K562 (cell line): ENCODE data around the gene LAMTOR4. TPM values are rescaled to one million over a fixed set of nuclear protein-coding genes. Genes with fewer than 3 reads are reported as not detected.

Source experiments
- ARNT ChIP-seq, 2 experiments: fragments of 450-650 bp; IDR thresholded peaks; 2 replicates each; pipeline ENCODE4 v1.6.1; 2016; ENCODE audit warnings: mild to moderate bottlenecking in 1 of 2
- CBFA2T3 ChIP-seq: fragments of 450-650 bp; IDR thresholded peaks from 2 replicates; pipeline ENCODE4 v1.6.1; 2017
- CHD1 ChIP-seq: fragments of 200-600 bp; sonication (generic); IDR thresholded peaks from one replicate; pipeline ENCODE4 v1.6.1; 2012; ENCODE audit warnings: mild to moderate bottlenecking, moderate library complexity, low read length, inconsistent platforms
- EGR1 ChIP-seq: fragments of 450-650 bp; conservative IDR thresholded peaks from 2 replicates; pipeline ENCODE4 v1.6.1; 2017; ENCODE audit warnings: mild to moderate bottlenecking
- FUS ChIP-seq: fragments of 200-400 bp; formaldehyde crosslinking; optimal IDR thresholded peaks from 2 replicates; pipeline ENCODE3; 2017; ENCODE audit warnings: low read depth, low read length
- GABPB1 ChIP-seq: sonication (generic); formaldehyde crosslinking; IDR thresholded peaks from 2 replicates; pipeline ENCODE4 v1.8.0; 2022; ENCODE audit warnings: mild to moderate bottlenecking, missing genetic modification reagents
- GMEB1 ChIP-seq: fragments of 250-450 bp; sonication (Bioruptor Pico); IDR thresholded peaks from 2 replicates; pipeline ENCODE4 v1.4.0; 2020; ENCODE audit warnings: mild to moderate bottlenecking
- MTA1 ChIP-seq: fragments of 450-650 bp; IDR thresholded peaks from 2 replicates; pipeline ENCODE4 v1.6.1; 2017; ENCODE audit warnings: borderline replicate concordance
- MTA3 ChIP-seq: fragments of 450-650 bp; formaldehyde crosslinking; IDR thresholded peaks from 2 replicates; pipeline ENCODE4 v1.6.1; 2017; ENCODE audit warnings: mild to moderate bottlenecking, borderline replicate concordance
- NFRKB ChIP-seq: fragments of 450-650 bp; IDR thresholded peaks from 2 replicates; pipeline ENCODE4 v1.6.1; 2016; ENCODE audit warnings: low read depth
- RAD51 ChIP-seq: fragments of 450-650 bp; IDR thresholded peaks from 2 replicates; pipeline ENCODE4 v1.7.1; 2016; ENCODE audit warnings: low read depth, mild to moderate bottlenecking, borderline replicate concordance
- SIX5 ChIP-seq, 2 experiments: IDR thresholded peaks; 2 replicates each; pipeline ENCODE4 v1.6.1; 2011; ENCODE audit warnings: low read length in 2 of 2, borderline replicate concordance in 1 of 2, low read depth in 1 of 2, mild to moderate bottlenecking in 1 of 2, moderate library complexity in 1 of 2; ENCODE audit not compliant: insufficient read depth in 1 of 2
- STAT6 ChIP-seq: sonication (generic); formaldehyde crosslinking; IDR thresholded peaks from 2 replicates; pipeline ENCODE4 v1.8.1; 2023; ENCODE audit warnings: mild to moderate bottlenecking, missing genetic modification reagents
- THAP7 ChIP-seq: fragments of 250-450 bp; sonication (Bioruptor Pico); IDR thresholded peaks from 2 replicates; pipeline ENCODE4 v1.5.0; 2021
- polyA plus RNA-seq, 8 experiments: library from polyadenylated mRNA; depleted of rRNA in 4 of 8; stranded (reverse) in 5 of 8; unstranded in 3 of 8; fragments of >200 nt; fragmentation: Nextera tagmentation in 2 of 8; fragmentation: Illumina TruSeq in 1 of 8; extraction: Ambion mirVana in 2 of 8; extraction: Trizol in 1 of 8; gene quantifications; 2 replicates each; pipeline versions ENCODE4 v1.2.1 to v1.2.3, GENCODE V29; 2011 to 2014; ENCODE audit warnings: inconsistent platforms in 1 of 8, missing spikeins in 1 of 8
- total RNA-seq, 7 experiments: library from RNA; depleted of rRNA in 6 of 7; stranded (reverse); fragments of >200 nt in 6 of 7; fragmentation: Illumina TruSeq in 2 of 7; extraction: Trizol in 2 of 7; gene quantifications; 2 replicates each; pipeline versions ENCODE4 v1.2.1 to v1.2.3, GENCODE V29; 2011 to 2021; ENCODE audit warnings: low replicate concordance in 1 of 7
- TF ChIP-seq, protein P1 (sequence below), 2 experiments: fragments of 450-650 bp; conservative IDR thresholded peaks; 2 replicates each; pipeline ENCODE4 v1.6.1; 2017; ENCODE audit warnings: mild to moderate bottlenecking in 2 of 2, moderate library complexity in 2 of 2
- TF ChIP-seq, protein P2 (sequence below): sonication (generic); formaldehyde crosslinking; IDR thresholded peaks from 2 replicates; pipeline ENCODE4 v1.8.0; 2023; ENCODE audit warnings: mild to moderate bottlenecking, missing genetic modification reagents
- TF ChIP-seq, protein P3 (sequence below): fragments of 250-450 bp; sonication (Bioruptor Pico); IDR thresholded peaks from 2 replicates; pipeline ENCODE4 v1.5.0; 2020; ENCODE audit warnings: mild to moderate bottlenecking

Gene LAMTOR4
- total and polyA plus RNA-seq, 9 of the 15 experiments (the other 6 are each of a cell fraction or from before 2014, with no cell fraction given) = 79.6 to 314 (median 195) TPM

GRCh38 chr7:100157334-100158228, 8.9 kb downstream of the LAMTOR4 start (continued):
- TF ChIP-seq, protein P1, sequence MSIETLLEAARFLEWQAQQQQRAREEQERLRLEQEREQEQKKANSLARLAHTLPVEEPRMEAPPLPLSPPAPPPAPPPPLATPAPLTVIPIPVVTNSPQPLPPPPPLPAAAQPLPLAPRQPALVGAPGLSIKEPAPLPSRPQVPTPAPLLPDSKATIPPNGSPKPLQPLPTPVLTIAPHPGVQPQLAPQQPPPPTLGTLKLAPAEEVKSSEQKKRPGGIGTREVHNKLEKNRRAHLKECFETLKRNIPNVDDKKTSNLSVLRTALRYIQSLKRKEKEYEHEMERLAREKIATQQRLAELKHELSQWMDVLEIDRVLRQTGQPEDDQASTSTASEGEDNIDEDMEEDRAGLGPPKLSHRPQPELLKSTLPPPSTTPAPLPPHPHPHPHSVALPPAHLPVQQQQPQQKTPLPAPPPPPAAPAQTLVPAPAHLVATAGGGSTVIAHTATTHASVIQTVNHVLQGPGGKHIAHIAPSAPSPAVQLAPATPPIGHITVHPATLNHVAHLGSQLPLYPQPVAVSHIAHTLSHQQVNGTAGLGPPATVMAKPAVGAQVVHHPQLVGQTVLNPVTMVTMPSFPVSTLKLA (conservative IDR thresholded peaks at IDR 0.05) = peak; percentile 57 to 71; a peak in 3 of 4 replicates
- no peak for TF ChIP-seq SIX5 (IDR thresholded peaks at IDR 0.05; ENCODE audit: borderline replicate concordance in 1 of 2, insufficient read depth in 1 of 2, low read depth in 1 of 2, low read length in 2 of 2)
- TF ChIP-seq, protein P2, sequence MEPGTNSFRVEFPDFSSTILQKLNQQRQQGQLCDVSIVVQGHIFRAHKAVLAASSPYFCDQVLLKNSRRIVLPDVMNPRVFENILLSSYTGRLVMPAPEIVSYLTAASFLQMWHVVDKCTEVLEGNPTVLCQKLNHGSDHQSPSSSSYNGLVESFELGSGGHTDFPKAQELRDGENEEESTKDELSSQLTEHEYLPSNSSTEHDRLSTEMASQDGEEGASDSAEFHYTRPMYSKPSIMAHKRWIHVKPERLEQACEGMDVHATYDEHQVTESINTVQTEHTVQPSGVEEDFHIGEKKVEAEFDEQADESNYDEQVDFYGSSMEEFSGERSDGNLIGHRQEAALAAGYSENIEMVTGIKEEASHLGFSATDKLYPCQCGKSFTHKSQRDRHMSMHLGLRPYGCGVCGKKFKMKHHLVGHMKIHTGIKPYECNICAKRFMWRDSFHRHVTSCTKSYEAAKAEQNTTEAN (CRISPR knock-in tag) = 0 out of 2 replicates have a peak, but pooled peaks have one; percentile 46
- peak; percentile 74 for TF ChIP-seq MTA1
- TF ChIP-seq CHD1 = no peak
- TF ChIP-seq, protein P3, sequence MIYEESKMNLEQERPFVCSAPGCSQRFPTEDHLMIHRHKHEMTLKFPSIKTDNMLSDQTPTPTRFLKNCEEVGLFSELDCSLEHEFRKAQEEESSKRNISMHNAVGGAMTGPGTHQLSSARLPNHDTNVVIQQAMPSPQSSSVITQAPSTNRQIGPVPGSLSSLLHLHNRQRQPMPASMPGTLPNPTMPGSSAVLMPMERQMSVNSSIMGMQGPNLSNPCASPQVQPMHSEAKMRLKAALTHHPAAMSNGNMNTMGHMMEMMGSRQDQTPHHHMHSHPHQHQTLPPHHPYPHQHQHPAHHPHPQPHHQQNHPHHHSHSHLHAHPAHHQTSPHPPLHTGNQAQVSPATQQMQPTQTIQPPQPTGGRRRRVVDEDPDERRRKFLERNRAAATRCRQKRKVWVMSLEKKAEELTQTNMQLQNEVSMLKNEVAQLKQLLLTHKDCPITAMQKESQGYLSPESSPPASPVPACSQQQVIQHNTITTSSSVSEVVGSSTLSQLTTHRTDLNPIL = no peak
- TF ChIP-seq NFRKB = no peak
- peak; percentile 72 for TF ChIP-seq CBFA2T3
- no peak for TF ChIP-seq FUS
- 0 out of 2 replicates have a peak, but pooled peaks have one; percentile 33 for TF ChIP-seq THAP7 (CRISPR knock-in tag)
- peak in 1 of 2 experiments; percentile 67; a peak in 1 of 4 replicates for TF ChIP-seq ARNT (IDR thresholded peaks at IDR 0.05)
- TF ChIP-seq RAD51 = no peak
- no peak for TF ChIP-seq STAT6 (CRISPR knock-in tag)
- TF ChIP-seq EGR1 = peak; percentile 45; the same call in 1 of the 2 replicates
- TF ChIP-seq GABPB1 (CRISPR knock-in tag) = 0 out of 2 replicates have a peak, but pooled peaks have one; percentile 45
- TF ChIP-seq GMEB1 (CRISPR knock-in tag) = no peak
- peak; percentile 32; the same call in 1 of the 2 replicates for TF ChIP-seq MTA3
